ENCODE data around the gene EEF1B2. TPM values are rescaled to one million over a fixed set of nuclear protein-coding genes. Genes with fewer than 3 reads are reported as not detected.
A peak's percentile ranks its signal among the peaks of the same experiment; 100 is the strongest.

The EEF1B2 gene
- total and polyA plus RNA-seq, 2 of the 13 experiments (the other 11 are each of a cell fraction or from before 2014, with no cell fraction given), result 1,284 to 1,731 TPM

DNA sequence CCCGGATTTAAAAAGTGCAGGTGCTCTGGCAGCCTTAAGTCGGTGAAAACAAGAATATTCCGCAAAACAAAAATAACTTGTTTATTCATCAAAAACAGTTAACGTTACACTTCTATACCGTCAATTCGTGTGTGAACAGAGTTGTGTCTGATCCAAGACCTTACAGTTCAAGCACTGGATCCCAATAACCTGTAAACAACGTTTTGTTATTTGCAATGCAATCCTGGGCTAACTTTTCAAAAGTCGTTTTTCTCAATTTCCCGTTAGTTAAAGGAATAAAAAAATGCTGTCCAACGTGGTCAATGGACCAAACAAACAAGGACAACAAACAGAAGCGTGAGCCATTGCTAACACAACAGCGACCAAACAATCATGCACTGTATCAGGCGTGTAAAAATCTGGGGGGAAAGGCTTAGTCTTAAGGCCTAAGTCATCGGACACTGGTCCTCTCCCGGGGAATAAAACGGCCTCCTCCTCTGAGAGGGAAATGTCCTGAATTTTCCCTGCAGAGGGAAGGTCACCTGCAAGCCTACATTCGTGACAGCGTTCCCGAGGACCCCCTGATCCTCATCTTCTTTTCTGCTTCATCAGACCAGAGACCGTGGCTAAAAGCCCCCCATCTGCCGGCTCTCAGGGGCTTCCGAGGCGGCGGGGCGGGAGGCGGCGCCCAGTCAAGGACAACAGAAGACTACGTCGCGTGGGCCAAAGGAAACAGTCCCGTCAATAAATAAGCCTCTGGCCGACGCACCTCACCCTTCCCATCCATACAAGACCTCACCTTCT, 941 bp upstream of the EEF1B2 start (continued):
- no peak for TF ChIP-seq RELA (CRISPR knock-in tag; IDR thresholded peaks at IDR 0.05)
- 0 out of 2 replicates have a peak, but pooled peaks have one; percentile 9 for TF ChIP-seq ZNF256 (CRISPR knock-in tag; conservative IDR thresholded peaks at IDR 0.05)
- 0 out of 2 replicates have a peak, but pooled peaks have one; percentile 28 for TF ChIP-seq EEA1 (CRISPR knock-in tag; IDR thresholded peaks at IDR 0.05; ENCODE audit: borderline replicate concordance)
- no peak for TF ChIP-seq CBX1 (IDR thresholded peaks at IDR 0.05; ENCODE audit: low read depth)
- no peak; the same call in 1 of the 2 replicates for TF ChIP-seq ZNF230 (CRISPR knock-in tag; IDR thresholded peaks at IDR 0.05)
- no peak; the same call in 1 of the 2 replicates for TF ChIP-seq FOXJ3 (CRISPR knock-in tag; IDR thresholded peaks at IDR 0.05; ENCODE audit: borderline replicate concordance)
- no peak for TF ChIP-seq FOSL1 (CRISPR knock-in tag; IDR thresholded peaks at IDR 0.05; ENCODE audit: borderline replicate concordance)
- peak; percentile 76; the same call in 1 of the 2 replicates for TF ChIP-seq NRL (CRISPR knock-in tag; IDR thresholded peaks at IDR 0.05; ENCODE audit: borderline replicate concordance)
- TF ChIP-seq IKZF4 (CRISPR knock-in tag; IDR thresholded peaks at IDR 0.05; ENCODE audit: borderline replicate concordance, low read depth, not compliant biosample characterization), result peak; percentile 3
- no peak for TF ChIP-seq ZNF547 (CRISPR knock-in tag; IDR thresholded peaks at IDR 0.05)
- TF ChIP-seq JARID2 (CRISPR knock-in tag; IDR thresholded peaks at IDR 0.05; ENCODE audit: insufficient replicate concordance), result no peak
- no peak for TF ChIP-seq ZIK1 (CRISPR knock-in tag; IDR thresholded peaks at IDR 0.05; ENCODE audit: borderline replicate concordance, low read depth)
- no peak for TF ChIP-seq ZNF333 (CRISPR knock-in tag; IDR thresholded peaks at IDR 0.05; ENCODE audit: borderline replicate concordance)
- TF ChIP-seq SRSF1 (optimal IDR thresholded peaks at IDR 0.05; ENCODE audit: low read depth, low read length), result peak; percentile 62
- TF ChIP-seq, protein P1, sequence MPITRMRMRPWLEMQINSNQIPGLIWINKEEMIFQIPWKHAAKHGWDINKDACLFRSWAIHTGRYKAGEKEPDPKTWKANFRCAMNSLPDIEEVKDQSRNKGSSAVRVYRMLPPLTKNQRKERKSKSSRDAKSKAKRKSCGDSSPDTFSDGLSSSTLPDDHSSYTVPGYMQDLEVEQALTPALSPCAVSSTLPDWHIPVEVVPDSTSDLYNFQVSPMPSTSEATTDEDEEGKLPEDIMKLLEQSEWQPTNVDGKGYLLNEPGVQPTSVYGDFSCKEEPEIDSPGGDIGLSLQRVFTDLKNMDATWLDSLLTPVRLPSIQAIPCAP (CRISPR knock-in tag; IDR thresholded peaks at IDR 0.05; ENCODE audit: low read depth), result no peak
- peak; percentile 28; the same call in 1 of the 2 replicates for TF ChIP-seq ZNF678 (CRISPR knock-in tag; IDR thresholded peaks at IDR 0.05)
